HEK293 (cell line): ENCODE data around the gene METTL25B.

ENCODE experiments used
- AEBP2 ChIP-seq: fragments of 450-650 bp; formaldehyde crosslinking; IDR thresholded peaks from 2 replicates; pipeline ENCODE4 v1.5.1; 2016; ENCODE audit warnings: missing biosample characterization, missing genetic modification characterization, borderline replicate concordance
- ELK4 ChIP-seq: IDR thresholded peaks from 2 replicates; pipeline ENCODE4 v1.6.1; 2011; ENCODE audit warnings: mild to moderate bottlenecking, low read depth, low read length, borderline replicate concordance
- KLF16 ChIP-seq: fragments of 450-650 bp; formaldehyde crosslinking; IDR thresholded peaks from 2 replicates; pipeline ENCODE4 v1.5.1; 2017; ENCODE audit warnings: missing biosample characterization, missing genetic modification characterization
- MYNN ChIP-seq: fragments of 450-650 bp; formaldehyde crosslinking; IDR thresholded peaks from 2 replicates; pipeline ENCODE4 v1.5.1; 2016; ENCODE audit warnings: missing biosample characterization, missing genetic modification characterization, borderline replicate concordance
- PATZ1 ChIP-seq: fragments of 450-650 bp; formaldehyde crosslinking; IDR thresholded peaks from 2 replicates; pipeline ENCODE4 v1.5.1; 2016; ENCODE audit warnings: missing biosample characterization, missing genetic modification characterization
- SP2 ChIP-seq: fragments of 450-650 bp; formaldehyde crosslinking; IDR thresholded peaks from 2 replicates; pipeline ENCODE4 v1.5.1; 2016; ENCODE audit warnings: missing biosample characterization, missing genetic modification characterization
- WT1 ChIP-seq: fragments of 450-650 bp; formaldehyde crosslinking; IDR thresholded peaks from 2 replicates; pipeline ENCODE4 v1.5.1; 2016; ENCODE audit warnings: missing biosample characterization, missing genetic modification characterization
- YY1 ChIP-seq: fragments of 450-650 bp; formaldehyde crosslinking; IDR thresholded peaks from 2 replicates; pipeline ENCODE4 v1.5.1; 2018; ENCODE audit warnings: missing biosample characterization, missing genetic modification characterization
- ZBTB26 ChIP-seq: fragments of 450-650 bp; formaldehyde crosslinking; optimal IDR thresholded peaks from 2 replicates; pipeline ENCODE3; 2016; ENCODE audit warnings: missing biosample characterization, mild to moderate bottlenecking, missing genetic modification characterization
- ZBTB48 ChIP-seq: fragments of 450-650 bp; formaldehyde crosslinking; IDR thresholded peaks from 2 replicates; pipeline ENCODE4 v1.5.1; 2016; ENCODE audit warnings: missing biosample characterization, missing genetic modification characterization
- ZNF18 ChIP-seq: fragments of 450-650 bp; formaldehyde crosslinking; IDR thresholded peaks from 2 replicates; pipeline ENCODE4 v1.5.1; 2016; ENCODE audit warnings: missing biosample characterization, missing genetic modification characterization
- ZNF366 ChIP-seq: fragments of 450-650 bp; formaldehyde crosslinking; conservative IDR thresholded peaks from 2 replicates; pipeline ENCODE4 v1.5.1; 2016; ENCODE audit warnings: missing biosample characterization, missing genetic modification characterization
- ZNF404 ChIP-seq: fragments of 450-650 bp; formaldehyde crosslinking; IDR thresholded peaks from 2 replicates; pipeline ENCODE4 v1.5.1; 2017; ENCODE audit warnings: missing biosample characterization, missing genetic modification characterization
- ZNF423 ChIP-seq: fragments of 450-650 bp; formaldehyde crosslinking; IDR thresholded peaks from 2 replicates; pipeline ENCODE4 v1.5.1; 2016; ENCODE audit warnings: missing biosample characterization, missing genetic modification characterization
- ZNF513 ChIP-seq: fragments of 450-650 bp; IDR thresholded peaks from 2 replicates; pipeline ENCODE4 v1.5.1; 2018; ENCODE audit warnings: missing biosample characterization, missing genetic modification characterization
- ZNF529 ChIP-seq: fragments of 450-650 bp; formaldehyde crosslinking; IDR thresholded peaks from 2 replicates; pipeline ENCODE4 v1.5.1; 2017; ENCODE audit warnings: missing genetic modification characterization, missing biosample characterization; ENCODE audit not compliant: insufficient replicate concordance
- ZNF555 ChIP-seq: fragments of 450-650 bp; formaldehyde crosslinking; conservative IDR thresholded peaks from 2 replicates; pipeline ENCODE4 v1.5.1; 2017; ENCODE audit warnings: missing biosample characterization, mild to moderate bottlenecking, missing genetic modification characterization, inconsistent platforms
- ZNF560 ChIP-seq: fragments of 450-650 bp; formaldehyde crosslinking; IDR thresholded peaks from 2 replicates; pipeline ENCODE4 v1.5.1; 2017; ENCODE audit warnings: missing biosample characterization, missing genetic modification characterization, borderline replicate concordance
- ZNF692 ChIP-seq: fragments of 450-650 bp; formaldehyde crosslinking; IDR thresholded peaks from 2 replicates; pipeline ENCODE4 v1.5.1; 2016; ENCODE audit warnings: missing biosample characterization, missing genetic modification characterization
- ZNF747 ChIP-seq: fragments of 450-650 bp; formaldehyde crosslinking; IDR thresholded peaks from 2 replicates; pipeline ENCODE4 v1.5.1; 2016; ENCODE audit warnings: missing biosample characterization, missing genetic modification characterization
- ZSCAN30 ChIP-seq: fragments of 450-650 bp; IDR thresholded peaks from 2 replicates; pipeline ENCODE4 v1.5.1; 2018; ENCODE audit warnings: missing biosample characterization, mild to moderate bottlenecking, missing genetic modification characterization, moderate library complexity
- ZSCAN4 ChIP-seq: fragments of 450-650 bp; formaldehyde crosslinking; IDR thresholded peaks from 2 replicates; pipeline ENCODE4 v1.5.1; 2017; ENCODE audit warnings: missing biosample characterization, missing genetic modification characterization
- ZSCAN5A ChIP-seq: fragments of 450-650 bp; formaldehyde crosslinking; IDR thresholded peaks from 2 replicates; pipeline ENCODE4 v1.5.1; 2016; ENCODE audit warnings: missing biosample characterization, missing genetic modification characterization
- ZXDB ChIP-seq: fragments of 450-650 bp; formaldehyde crosslinking; IDR thresholded peaks from 2 replicates; pipeline ENCODE4 v1.5.1; 2016; ENCODE audit warnings: missing biosample characterization, missing genetic modification characterization

Gene METTL25B

GRCh38 chr1:156746728-156747631 is 18.7 kb downstream of the METTL25B start (continued):
- TF ChIP-seq PATZ1 (tag by site-specific recombination) (peak; percentile 88), ELK4 (no peak), KLF16 (tag by site-specific recombination) (peak; percentile 69), WT1 (tag by site-specific recombination) (0 out of 2 replicates have a peak, but pooled peaks have one; percentile 19), MYNN (tag by site-specific recombination) (no peak), YY1 (tag by site-specific recombination) (peak; percentile 81), ZSCAN4 (tag by site-specific recombination) (0 out of 2 replicates have a peak, but pooled peaks have one; percentile 9), ZNF18 (tag by site-specific recombination) (no peak), ZNF692 (tag by site-specific recombination) (peak; percentile 70), ZNF555 (tag by site-specific recombination) (no peak), ZNF366 (tag by site-specific recombination) (peak; percentile 31; the same call in 1 of the 2 replicates), SP2 (tag by site-specific recombination) (peak; percentile 63), ZNF560 (tag by site-specific recombination) (no peak), ZSCAN5A (tag by site-specific recombination) (no peak), ZBTB48 (peak; percentile 15; the same call in 1 of the 2 replicates), ZNF747 (no peak), ZXDB (peak; percentile 39), ZSCAN30 (tag by site-specific recombination) (peak; percentile 98), ZBTB26 (tag by site-specific recombination) (peak; percentile 28), ZNF529 (tag by site-specific recombination) (no peak), ZNF423 (peak; percentile 88; the same call in 1 of the 2 replicates), ZNF513 (tag by site-specific recombination) (no peak), ZNF404 (tag by site-specific recombination) (no peak), AEBP2 (tag by site-specific recombination) (no peak)
